Fibroblast of skin of left biceps (primary cell): ENCODE data around the gene FBXO4.
"Not testable (repeated sequence)": the region's sequence is repeated elsewhere in the genome, so short reads cannot be mapped to it uniquely, and the experiment has no call there.

Experiments used
- DNase-seq, 2 experiments: peaks; one replicate each; pipeline ENCODE4 v3.0.0-alpha.2; 2013; ENCODE audit warnings: low read depth in 2 of 2

The FBXO4 gene

GRCh38 chr5:41924526-41924871 lies 582 bp upstream of the FBXO4 start:
- no peak for DNase-seq

GRCh38 chr5:41925555-41925951 lies 472 bp downstream of the FBXO4 start:
- no peak for DNase-seq

- DNase-seq = no peak
Measured at GRCh38 chr5:41927604-41928003, 2.5 kb downstream of the FBXO4 start.

GRCh38 chr5:41929035-41929434 lies 4.0 kb downstream of the FBXO4 start:
- DNase-seq = no peak

- no peak for DNase-seq
Measured at GRCh38 chr5:41932770-41933169, 7.7 kb downstream of the FBXO4 start.

- no peak for DNase-seq
Measured at GRCh38 chr5:41935544-41935943, 10.5 kb downstream of the FBXO4 start.

- no peak for DNase-seq
Measured at GRCh38 chr5:41940641-41941040, 15.6 kb downstream of the FBXO4 start.

- DNase-seq = not testable (repeated sequence)
Measured at GRCh38 chr5:41945332-41945955, 20.4 kb downstream of the FBXO4 start.

- no peak for DNase-seq
Measured at GRCh38 chr5:41951224-41951623, 26.1 kb downstream of the FBXO4 start.

GRCh38 chr5:41954286-41954685 lies 29.2 kb downstream of the FBXO4 start:
- no peak for DNase-seq

GRCh38 chr5:41955432-41956024 lies 30.4 kb downstream of the FBXO4 start:
- no peak for DNase-seq

- no peak for DNase-seq
Measured at GRCh38 chr5:41956943-41957342, 31.9 kb downstream of the FBXO4 start.

GRCh38 chr5:41960481-41960880 lies 35.4 kb downstream of the FBXO4 start:
- DNase-seq = no peak

- DNase-seq = no peak
Measured at GRCh38 chr5:41961736-41962135, 36.7 kb downstream of the FBXO4 start.

- no peak for DNase-seq
Measured at GRCh38 chr5:41962491-41962890, 37.4 kb downstream of the FBXO4 start.

- DNase-seq = no peak
Measured at GRCh38 chr5:41966401-41967105, 41.5 kb downstream of the FBXO4 start.

GRCh38 chr5:41967401-41967800 lies 42.3 kb downstream of the FBXO4 start:
- DNase-seq = no peak

GRCh38 chr5:41968153-41968723 lies 43.2 kb downstream of the FBXO4 start:
- no peak for DNase-seq

GRCh38 chr5:41973087-41973486 lies 48.0 kb downstream of the FBXO4 start:
- DNase-seq = no peak

- DNase-seq = no peak
Measured at GRCh38 chr5:41973887-41974286, 48.8 kb downstream of the FBXO4 start.

- DNase-seq = no peak
Measured at GRCh38 chr5:41978676-41979075, 53.6 kb downstream of the FBXO4 start.

GRCh38 chr5:41980396-41980795 lies 55.3 kb downstream of the FBXO4 start:
- no peak for DNase-seq

- DNase-seq = no peak
Measured at GRCh38 chr5:41980870-41981269, 55.8 kb downstream of the FBXO4 start.
